Measurements from ENCODE around the gene COL13A1. TPM values are rescaled to one million over a fixed set of nuclear protein-coding genes. Genes with fewer than 3 reads are reported as not detected.

Gene COL13A1
- polyA plus RNA-seq, 1 of the 3 experiments (the other 2 are of a cell fraction) = 26.7 TPM

DNA sequence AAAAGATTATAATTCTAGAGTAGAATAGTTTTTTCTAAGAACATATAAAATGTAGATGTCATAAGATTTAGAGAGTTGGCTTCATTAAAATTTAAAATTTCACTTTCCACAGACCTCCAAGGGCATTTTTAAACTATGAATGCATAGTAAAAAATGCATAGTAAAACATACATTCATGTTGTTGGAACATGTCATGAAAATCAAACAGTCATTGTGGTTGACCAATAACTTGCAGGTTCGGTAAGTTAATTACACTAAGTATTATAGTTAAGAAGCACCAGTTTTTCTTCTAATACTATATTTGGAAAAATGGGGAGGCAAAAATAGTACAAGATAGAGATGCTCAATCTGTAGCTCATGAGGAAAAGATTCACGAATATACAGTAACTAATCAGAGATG, 189.4 kb downstream of the COL13A1 start:
- no peaks in the 10 kb centered on the region for H4K20me1 ChIP-seq (ENCODE audit: insufficient read depth)
- no peaks in the 10 kb centered on the region for H3K79me2 ChIP-seq (ENCODE audit: insufficient read depth)
- no peak for TF ChIP-seq FOXM1 (IDR thresholded peaks at IDR 0.05; ENCODE audit: low read depth)
- no peak for TF ChIP-seq PBX3 (IDR thresholded peaks at IDR 0.05)
- TF ChIP-seq REST (IDR thresholded peaks at IDR 0.05; ENCODE audit: low read depth, low read length) = no peak
- no peak for TF ChIP-seq TAF1 (IDR thresholded peaks at IDR 0.05; ENCODE audit: borderline replicate concordance, low read depth, low read length)
- TF ChIP-seq SMC3 (IDR thresholded peaks at IDR 0.05; ENCODE audit: low read depth, low read length) = no peak
- TF ChIP-seq MEF2A (IDR thresholded peaks at IDR 0.05; ENCODE audit: borderline replicate concordance, low read depth) = no peak
- no peak for TF ChIP-seq FOXJ3 (CRISPR knock-in tag; IDR thresholded peaks at IDR 0.05)
- no peak for TF ChIP-seq YY1 (IDR thresholded peaks at IDR 0.05; ENCODE audit: low read depth)
- TF ChIP-seq JUND (IDR thresholded peaks at IDR 0.05) = no peak
- TF ChIP-seq GATA2 (CRISPR knock-in tag; IDR thresholded peaks at IDR 0.05) = no peak
- TF ChIP-seq TEAD4 (IDR thresholded peaks at IDR 0.05; ENCODE audit: borderline replicate concordance, insufficient read depth) = no peak
- TF ChIP-seq, protein P1, sequence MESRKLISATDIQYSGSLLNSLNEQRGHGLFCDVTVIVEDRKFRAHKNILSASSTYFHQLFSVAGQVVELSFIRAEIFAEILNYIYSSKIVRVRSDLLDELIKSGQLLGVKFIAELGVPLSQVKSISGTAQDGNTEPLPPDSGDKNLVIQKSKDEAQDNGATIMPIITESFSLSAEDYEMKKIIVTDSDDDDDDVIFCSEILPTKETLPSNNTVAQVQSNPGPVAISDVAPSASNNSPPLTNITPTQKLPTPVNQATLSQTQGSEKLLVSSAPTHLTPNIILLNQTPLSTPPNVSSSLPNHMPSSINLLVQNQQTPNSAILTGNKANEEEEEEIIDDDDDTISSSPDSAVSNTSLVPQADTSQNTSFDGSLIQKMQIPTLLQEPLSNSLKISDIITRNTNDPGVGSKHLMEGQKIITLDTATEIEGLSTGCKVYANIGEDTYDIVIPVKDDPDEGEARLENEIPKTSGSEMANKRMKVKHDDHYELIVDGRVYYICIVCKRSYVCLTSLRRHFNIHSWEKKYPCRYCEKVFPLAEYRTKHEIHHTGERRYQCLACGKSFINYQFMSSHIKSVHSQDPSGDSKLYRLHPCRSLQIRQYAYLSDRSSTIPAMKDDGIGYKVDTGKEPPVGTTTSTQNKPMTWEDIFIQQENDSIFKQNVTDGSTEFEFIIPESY (IDR thresholded peaks at IDR 0.05; ENCODE audit: borderline replicate concordance, low read depth) = no peak
- TF ChIP-seq GABPA (IDR thresholded peaks at IDR 0.05; ENCODE audit: low read depth) = no peak
- no peaks in the 10 kb centered on the region for H3F3A ChIP-seq (replicated peaks; ENCODE audit: insufficient read depth)
- no peaks in the 10 kb centered on the region for H3K4me1 ChIP-seq (ENCODE audit: control insufficient read depth in 1 of 2, insufficient read depth in 2 of 2, low read depth in 1 of 2, low read length in 1 of 2)
- no peaks in the 10 kb centered on the region; the same call in 1 of the 2 replicates for H3K27me3 ChIP-seq (ENCODE audit: insufficient read depth)
- H3K9me3 ChIP-seq = no peaks in the 10 kb centered on the region
- no peak overlapping the region for H2AFZ ChIP-seq (ENCODE audit: low read depth)
- ChIA-PET POLR2A (no interaction called here), CTCF (no interaction called here)
- no peak overlapping the region for H3K4me2 ChIP-seq
- no peak for DNase-seq
- no peak overlapping the region for H3K4me3 ChIP-seq (ENCODE audit: low read depth in 2 of 2, low read length in 1 of 2)
- no peak overlapping the region for H3K9ac ChIP-seq
- H3K27ac ChIP-seq (ENCODE audit: low read depth in 2 of 2, low read length in 1 of 2) = no peak overlapping the region
- WGBS (ENCODE audit: low lambda C conversion rate) = 66% methylated on average over 2 of the region's 2 CpGs
- no peaks in the 10 kb centered on the region for H3K9me2 ChIP-seq
- H3K36me3 ChIP-seq (replicated peaks in 1 of 2; ENCODE audit: control insufficient read depth in 1 of 2, insufficient read depth in 2 of 2, low read length in 1 of 2) = no peaks in the 10 kb centered on the region

All from SK-N-SH (cell line).